ENCODE data around the gene SLC17A2. TPM values are rescaled to one million over a fixed set of nuclear protein-coding genes. Genes with fewer than 3 reads are reported as not detected.

The SLC17A2 gene
- total and polyA plus RNA-seq, 2 of the 8 experiments (the other 6 are each of a cell fraction or from before 2014, with no cell fraction given), result not detected

DNA sequence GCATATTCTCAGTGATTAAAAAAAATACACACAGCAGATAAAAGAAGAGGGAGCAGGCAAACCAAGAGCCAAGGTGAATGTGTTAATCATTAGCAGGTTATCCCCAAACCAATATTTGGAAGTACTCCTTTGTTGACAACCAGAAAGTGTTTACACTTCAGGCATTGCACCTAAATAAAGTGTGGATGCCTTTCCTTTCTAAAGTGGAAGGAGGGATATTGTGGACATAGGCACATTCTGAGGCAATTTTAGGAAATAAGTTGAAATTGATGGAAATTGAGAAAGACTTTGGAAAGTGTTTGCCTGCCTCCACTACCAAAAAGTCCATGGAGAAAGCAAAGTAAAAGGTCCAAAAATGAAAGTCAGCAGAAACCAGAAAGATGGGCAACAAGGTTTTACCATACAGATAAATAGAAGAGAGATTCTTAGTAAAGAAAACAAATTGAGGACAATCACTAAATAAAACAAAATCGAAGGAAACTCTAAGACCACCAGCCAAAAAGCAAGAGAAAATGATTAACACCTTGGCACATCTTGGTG is 22.9 kb downstream of the SLC17A2 start:
- Histone ChIP-seq H4K91ac (replicated peaks; ENCODE audit: insufficient read length, low read length) (no peak overlapping the region), H3K23me2 (ENCODE audit: low read depth, low read length) (no peaks in the 10 kb centered on the region), H3K14ac (ENCODE audit: insufficient read length) (no peak overlapping the region), H2BK5ac (ENCODE audit: low read depth, low read length) (no peak overlapping the region), H4K20me1 (replicated peaks in 1 of 2; ENCODE audit: control insufficient read depth in 1 of 2, insufficient read depth in 2 of 2, low read length in 2 of 2) (no peaks in the 10 kb centered on the region), H2AFZ (ENCODE audit: low read length) (no peak overlapping the region), H3K9ac (replicated peaks in 1 of 4; ENCODE audit: extremely low read depth in 1 of 4, low read depth in 3 of 4, low read length in 3 of 4) (no peak overlapping the region), H3K79me2 (ENCODE audit: control insufficient read depth in 1 of 2, insufficient read depth in 2 of 2, low read length in 2 of 2) (no peaks in the 10 kb centered on the region), H4K5ac (ENCODE audit: insufficient read length, low read depth, low read length) (no peak overlapping the region), H4K8ac (ENCODE audit: extremely low read depth, insufficient read depth, low read length) (no peak overlapping the region), H3K4me1 (replicated peaks in 1 of 4; ENCODE audit: control insufficient read depth in 3 of 4, insufficient read depth in 4 of 4, low read length in 3 of 4) (no peaks in the 10 kb centered on the region), H3K79me1 (ENCODE audit: low read depth, low read length) (no peaks in the 10 kb centered on the region), H3K56ac (replicated peaks; ENCODE audit: insufficient read length, low read depth, low read length) (no peak overlapping the region), H3K4me3 (ENCODE audit: extremely low read depth in 1 of 4, insufficient read depth in 2 of 4, low read depth in 3 of 4, low read length in 4 of 4) (no peak overlapping the region), H3K23ac (ENCODE audit: insufficient read length) (no peak overlapping the region), H2BK20ac (ENCODE audit: low read length) (no peak overlapping the region), H3K4ac (replicated peaks; ENCODE audit: insufficient read length, low read depth, low read length) (no peak overlapping the region), H2BK15ac (ENCODE audit: low read length) (no peak overlapping the region), H3K36me3 (ENCODE audit: control insufficient read depth in 2 of 4, insufficient read depth in 4 of 4, low read length in 3 of 4) (no peaks in the 10 kb centered on the region), H2AK5ac (ENCODE audit: low read depth, low read length) (no peak overlapping the region), H2BK120ac (replicated peaks; ENCODE audit: low read depth, low read length) (no peak overlapping the region), H3K18ac (ENCODE audit: extremely low read depth, low read length) (no peak overlapping the region; the same call in 1 of the 2 replicates), H3K27me3 (replicated peaks in 1 of 4; ENCODE audit: control insufficient read depth in 3 of 4, extremely low read depth in 1 of 4, insufficient read depth in 3 of 4, low read length in 3 of 4) (no peaks in the 10 kb centered on the region), H3K4me2 (ENCODE audit: insufficient read depth in 1 of 2, low read depth in 2 of 2, low read length in 2 of 2) (no peak overlapping the region), H3K9me3 (ENCODE audit: insufficient read depth in 2 of 2, low read depth in 1 of 2, low read length in 1 of 2) (no peaks in the 10 kb centered on the region), H2BK12ac (ENCODE audit: low read depth, low read length) (no peak overlapping the region), H3K27ac (ENCODE audit: low read depth, low read length) (no peak overlapping the region)
- 93% methylated on average over 1 of the region's 1 CpG; no CpG with 5 or more reads in 1 of the 2 experiments for WGBS, 2 experiments (ENCODE audit: extremely low coverage in 1 of 2, insufficient coverage in 1 of 2, insufficient read length in 1 of 2, insufficient replicate concordance in 2 of 2, low coverage in 1 of 2, low lambda C conversion rate in 2 of 2, missing lambda C conversion rate in 1 of 2)
- CTCF ChIA-PET (ENCODE audit: partially characterized antibody), result interaction anchor here (1.5 kb wide), 1 partner anchor 119 kb away, joined by 4 read pairs; no protein-coding TSS in a partner anchor
- POLR2A ChIA-PET (ENCODE audit: partially characterized antibody), result no interaction called here
- no peak for DNase-seq (ENCODE audit: low read depth in 1 of 2, low spot score in 2 of 2)
- FAIRE-seq, result no peak
- TF ChIP-seq, protein P1, sequence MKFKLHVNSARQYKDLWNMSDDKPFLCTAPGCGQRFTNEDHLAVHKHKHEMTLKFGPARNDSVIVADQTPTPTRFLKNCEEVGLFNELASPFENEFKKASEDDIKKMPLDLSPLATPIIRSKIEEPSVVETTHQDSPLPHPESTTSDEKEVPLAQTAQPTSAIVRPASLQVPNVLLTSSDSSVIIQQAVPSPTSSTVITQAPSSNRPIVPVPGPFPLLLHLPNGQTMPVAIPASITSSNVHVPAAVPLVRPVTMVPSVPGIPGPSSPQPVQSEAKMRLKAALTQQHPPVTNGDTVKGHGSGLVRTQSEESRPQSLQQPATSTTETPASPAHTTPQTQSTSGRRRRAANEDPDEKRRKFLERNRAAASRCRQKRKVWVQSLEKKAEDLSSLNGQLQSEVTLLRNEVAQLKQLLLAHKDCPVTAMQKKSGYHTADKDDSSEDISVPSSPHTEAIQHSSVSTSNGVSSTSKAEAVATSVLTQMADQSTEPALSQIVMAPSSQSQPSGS (IDR thresholded peaks at IDR 0.05; ENCODE audit: low read length), result no peak
- no peak for TF ChIP-seq MAFK (IDR thresholded peaks at IDR 0.05; ENCODE audit: low read depth, low read length)
- TF ChIP-seq NANOG (IDR thresholded peaks at IDR 0.05; ENCODE audit: insufficient read depth, low read depth, low read length, poor library complexity, severe bottlenecking), result no peak
- TF ChIP-seq, protein P2, sequence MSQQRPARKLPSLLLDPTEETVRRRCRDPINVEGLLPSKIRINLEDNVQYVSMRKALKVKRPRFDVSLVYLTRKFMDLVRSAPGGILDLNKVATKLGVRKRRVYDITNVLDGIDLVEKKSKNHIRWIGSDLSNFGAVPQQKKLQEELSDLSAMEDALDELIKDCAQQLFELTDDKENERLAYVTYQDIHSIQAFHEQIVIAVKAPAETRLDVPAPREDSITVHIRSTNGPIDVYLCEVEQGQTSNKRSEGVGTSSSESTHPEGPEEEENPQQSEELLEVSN (IDR thresholded peaks at IDR 0.05), result no peak
- TF ChIP-seq RBBP5 (IDR thresholded peaks at IDR 0.05; ENCODE audit: borderline replicate concordance, low read depth, low read length), result no peak
- TF ChIP-seq EGR1 (IDR thresholded peaks at IDR 0.05; ENCODE audit: borderline replicate concordance, low read depth, low read length), result no peak
- TF ChIP-seq POLR2AphosphoS5 (IDR thresholded peaks at IDR 0.05; ENCODE audit: low read depth, low read length), result no peak
- TF ChIP-seq CHD2 (IDR thresholded peaks at IDR 0.05; ENCODE audit: low read length), result no peak
- TF ChIP-seq HDAC6 (IDR thresholded peaks at IDR 0.05; ENCODE audit: low read depth, low read length), result no peak
- no peak for TF ChIP-seq ZNF274 (IDR thresholded peaks at IDR 0.05; ENCODE audit: borderline replicate concordance, extremely low read depth, low read length)
- no peak for TF ChIP-seq EZH2 (IDR thresholded peaks at IDR 0.05; ENCODE audit: low read depth, low read length, severe bottlenecking)
- no peak for TF ChIP-seq SP2 (IDR thresholded peaks at IDR 0.05; ENCODE audit: low read length)

Measured in H1 (cell line).